PFSK-1 (cell line): ENCODE results near the gene SND1.

Experiments used
- FOXP2 ChIP-seq: optimal IDR thresholded peaks from 2 replicates; pipeline ENCODE3; 2011; ENCODE audit warnings: borderline replicate concordance, control low read depth, inconsistent platforms; ENCODE audit not compliant: insufficient read depth; ENCODE audit errors: extremely low read length, extremely low read depth
- POLR2AphosphoS5 ChIP-seq: IDR thresholded peaks from 2 replicates; pipeline ENCODE4 v1.6.1; 2012; ENCODE audit warnings: low read depth, mild to moderate bottlenecking, control low read depth, low read length, moderate library complexity
- REST ChIP-seq, 2 experiments: IDR thresholded peaks; 2 replicates each; pipeline versions ENCODE4 v1.6.1 to v1.8.0; 2011 to 2012; ENCODE audit warnings: low read depth in 2 of 2, low read length in 2 of 2, control low read depth in 1 of 2, inconsistent platforms in 1 of 2, mild to moderate bottlenecking in 1 of 2, moderate library complexity in 1 of 2; ENCODE audit not compliant: insufficient read depth in 1 of 2
- TAF1 ChIP-seq: IDR thresholded peaks from 2 replicates; pipeline ENCODE4 v1.6.1; 2012; ENCODE audit warnings: low read length, control low read depth, borderline replicate concordance; ENCODE audit not compliant: insufficient read depth

GRCh38 chr7:127665922-127666321 is 13.9 kb downstream of the SND1 start:
- TF ChIP-seq REST (IDR thresholded peaks at IDR 0.05; ENCODE audit: insufficient read depth in 1 of 2, low read depth in 2 of 2, low read length in 2 of 2) (no peak), POLR2AphosphoS5 (no peak), TAF1 (no peak), FOXP2 (no peak)
